HPDE6-E6E7 (cell line): ENCODE measurements around the gene KIR3DL1.
"Not testable (repeated sequence)": the region's sequence is repeated elsewhere in the genome, so short reads cannot be mapped to it uniquely, and the experiment has no call there.

ENCODE experiments used
- DNase-seq: peaks from one replicate; pipeline ENCODE4 v3.0.0; 2011; ENCODE audit warnings: missing footprints; ENCODE audit errors: extremely low spot score

The KIR3DL1 gene

DNA sequence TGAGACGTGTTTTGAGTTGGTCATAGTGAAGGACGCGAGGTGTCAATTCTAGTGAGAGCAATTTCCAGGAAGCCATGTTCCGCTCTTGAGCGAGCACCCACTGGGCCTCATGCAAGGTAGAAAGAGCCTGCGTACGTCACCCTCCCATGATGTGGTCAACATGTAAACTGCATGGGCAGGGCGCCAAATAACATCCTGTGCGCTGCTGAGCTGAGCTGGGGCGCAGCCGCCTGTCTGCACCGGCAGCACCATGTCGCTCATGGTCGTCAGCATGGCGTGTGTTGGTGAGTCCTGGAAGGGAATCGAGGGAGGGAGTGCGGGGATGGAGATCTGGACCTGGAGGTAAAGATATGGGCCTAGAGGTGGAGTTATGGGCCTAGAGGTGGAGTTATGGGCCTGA is at the start of gene KIR3DL1:
KIR3DL1 (plus strand) TSS at position 218 of the 400 bp plus-strand sequence.
- not testable (repeated sequence) for DNase-seq

- not testable (repeated sequence) for DNase-seq
Observed at GRCh38 chr19:54769646-54770045, 46.6 kb upstream of the KIR3DL1 start, which contains the start of gene KIR2DL1. TSS of gene KIR2DL1 (plus strand) at chr19:54769793. CDS start at chr19:54769851, 58 bp downstream.

DNA sequence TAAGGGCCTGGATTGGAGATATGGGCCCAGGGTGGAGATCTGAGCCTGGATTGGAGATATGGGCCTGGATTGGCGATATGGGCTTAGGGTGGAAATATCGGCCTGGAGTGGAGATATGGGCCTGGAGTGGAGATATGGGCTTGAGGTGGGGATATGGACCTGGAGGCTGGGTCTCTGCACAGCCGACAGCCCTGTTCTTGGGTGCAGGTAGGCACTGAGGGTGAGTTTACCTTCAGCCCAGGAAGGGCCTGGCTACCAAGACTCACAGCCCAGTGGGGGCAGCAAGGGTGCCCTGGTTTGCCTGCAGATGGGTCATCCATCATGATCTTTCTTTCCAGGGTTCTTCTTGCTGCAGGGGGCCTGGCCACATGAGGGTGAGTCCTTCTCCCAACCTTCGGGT is 45.8 kb upstream of the KIR3DL1 start:
- DNase-seq: not testable (repeated sequence)

DNA sequence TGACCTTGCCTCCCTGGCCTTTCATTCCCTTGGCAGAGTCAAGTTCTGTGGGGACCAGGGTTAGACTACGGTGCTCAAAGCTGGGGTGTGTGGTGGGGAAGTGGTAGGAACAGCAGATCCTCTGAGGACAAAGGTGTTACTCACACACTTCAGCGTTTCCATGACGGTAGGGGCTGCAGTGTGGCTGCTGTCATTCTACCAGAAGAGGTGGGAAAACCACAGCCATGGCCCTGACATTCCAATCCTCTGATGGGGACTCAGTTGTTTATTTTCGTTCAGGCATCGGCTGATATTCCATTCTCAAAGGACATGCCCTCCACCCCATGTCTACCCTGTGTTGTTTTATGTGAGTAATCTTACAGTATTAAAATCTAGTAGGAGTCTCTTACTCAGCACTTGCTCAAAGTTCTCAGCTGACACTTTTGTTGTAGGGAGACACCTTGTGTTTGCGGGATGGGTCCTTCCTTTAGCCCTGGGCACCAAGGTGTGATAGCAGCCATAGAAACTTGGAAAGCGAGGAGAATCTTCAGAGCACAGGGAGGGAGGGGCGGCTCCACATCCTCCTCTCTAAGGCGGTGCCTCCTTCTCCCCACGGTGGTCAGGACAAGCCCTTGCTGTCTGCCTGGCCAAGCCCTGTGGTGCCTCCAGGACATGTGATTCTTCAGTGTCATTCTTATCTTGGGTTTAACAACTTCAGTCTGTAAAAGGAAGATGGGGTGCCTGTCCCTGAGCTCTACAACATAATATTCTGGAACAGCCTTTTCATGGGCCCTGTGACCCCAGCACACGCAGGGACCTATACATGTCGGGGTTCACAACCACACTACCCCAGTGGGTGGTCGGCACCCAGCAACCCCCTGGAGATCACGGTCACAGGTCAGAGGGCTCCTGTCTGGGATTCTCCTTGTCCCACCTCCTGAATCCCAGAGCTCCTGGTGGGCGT is 45.0 kb upstream of the KIR3DL1 start:
- DNase-seq: not testable (repeated sequence)

GRCh38 chr19:54772666-54773065 is 43.6 kb upstream of the KIR3DL1 start:
- DNase-seq: not testable (repeated sequence)

DNA sequence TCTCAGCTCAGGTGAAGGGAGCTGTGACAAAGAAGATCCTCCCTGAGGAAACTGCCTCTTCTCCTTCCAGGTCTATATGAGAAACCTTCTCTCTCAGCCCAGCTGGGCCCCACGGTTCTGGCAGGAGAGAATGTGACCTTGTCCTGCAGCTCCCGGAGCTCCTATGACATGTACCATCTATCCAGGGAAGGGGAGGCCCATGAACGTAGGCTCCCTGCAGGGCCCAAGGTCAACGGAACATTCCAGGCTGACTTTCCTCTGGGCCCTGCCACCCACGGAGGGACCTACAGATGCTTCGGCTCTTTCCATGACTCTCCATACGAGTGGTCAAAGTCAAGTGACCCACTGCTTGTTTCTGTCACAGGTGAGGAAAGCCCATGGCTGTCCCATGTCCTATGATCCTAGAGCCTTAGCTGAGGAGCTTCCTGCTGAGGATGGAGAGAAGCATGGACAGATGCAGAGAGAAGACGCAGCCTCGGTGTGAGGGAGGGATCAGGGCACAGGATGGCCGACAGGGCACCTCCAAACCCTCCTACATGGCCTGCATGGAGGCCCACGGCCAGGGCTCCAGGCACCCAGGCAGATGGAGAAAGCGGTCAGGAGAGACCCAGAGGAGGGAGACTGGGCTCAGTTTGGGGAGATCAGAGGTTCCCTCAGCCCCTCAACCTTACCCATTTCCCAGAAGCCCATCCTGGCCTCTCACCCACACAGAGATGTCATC is 41.0 kb upstream of the KIR3DL1 start:
- DNase-seq: not testable (repeated sequence)

DNA sequence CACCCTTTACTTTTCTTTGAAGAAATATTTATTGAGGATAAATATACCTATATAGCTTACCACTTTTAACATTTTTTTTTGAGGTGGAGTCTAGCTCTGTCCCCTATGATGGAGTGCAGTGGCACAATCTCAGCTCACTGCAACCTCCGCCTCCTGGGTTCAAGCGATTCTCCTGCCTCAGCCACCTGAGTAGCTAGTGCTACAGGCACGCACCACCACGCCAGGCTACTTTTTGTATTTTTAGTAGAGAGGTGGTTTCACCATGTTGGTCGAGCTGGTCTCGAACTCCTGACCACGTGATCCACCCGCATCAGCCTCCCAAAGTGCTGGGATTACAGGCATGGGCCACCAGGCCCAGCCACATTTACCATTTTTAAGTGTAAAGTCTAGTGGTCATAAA is 40.4 kb upstream of the KIR3DL1 start:
- not testable (repeated sequence) for DNase-seq

- not testable (repeated sequence) for DNase-seq
Observed at GRCh38 chr19:54777851-54778250, 38.4 kb upstream of the KIR3DL1 start.

GRCh38 chr19:54778896-54779295 is 37.4 kb upstream of the KIR3DL1 start:
- not testable (repeated sequence) for DNase-seq

DNA sequence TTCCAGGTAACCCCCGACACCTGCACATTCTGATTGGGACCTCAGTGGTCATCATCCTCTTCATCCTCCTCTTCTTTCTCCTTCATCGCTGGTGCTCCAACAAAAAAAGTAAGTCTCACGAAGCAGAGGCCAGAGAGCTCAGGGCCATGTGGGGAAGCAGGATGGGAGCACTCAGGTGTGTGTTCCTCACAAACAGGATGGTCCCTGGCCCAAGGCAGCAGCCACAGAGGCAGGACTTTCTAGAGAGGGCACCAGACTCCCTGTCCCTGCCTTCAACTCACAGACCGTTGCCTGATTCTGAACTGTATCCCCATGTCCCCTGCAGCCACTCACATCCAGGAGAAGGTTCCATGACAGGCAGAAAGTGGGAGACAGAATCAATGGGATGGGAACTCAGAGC is 33.4 kb upstream of the KIR3DL1 start:
- DNase-seq: not testable (repeated sequence)

DNA sequence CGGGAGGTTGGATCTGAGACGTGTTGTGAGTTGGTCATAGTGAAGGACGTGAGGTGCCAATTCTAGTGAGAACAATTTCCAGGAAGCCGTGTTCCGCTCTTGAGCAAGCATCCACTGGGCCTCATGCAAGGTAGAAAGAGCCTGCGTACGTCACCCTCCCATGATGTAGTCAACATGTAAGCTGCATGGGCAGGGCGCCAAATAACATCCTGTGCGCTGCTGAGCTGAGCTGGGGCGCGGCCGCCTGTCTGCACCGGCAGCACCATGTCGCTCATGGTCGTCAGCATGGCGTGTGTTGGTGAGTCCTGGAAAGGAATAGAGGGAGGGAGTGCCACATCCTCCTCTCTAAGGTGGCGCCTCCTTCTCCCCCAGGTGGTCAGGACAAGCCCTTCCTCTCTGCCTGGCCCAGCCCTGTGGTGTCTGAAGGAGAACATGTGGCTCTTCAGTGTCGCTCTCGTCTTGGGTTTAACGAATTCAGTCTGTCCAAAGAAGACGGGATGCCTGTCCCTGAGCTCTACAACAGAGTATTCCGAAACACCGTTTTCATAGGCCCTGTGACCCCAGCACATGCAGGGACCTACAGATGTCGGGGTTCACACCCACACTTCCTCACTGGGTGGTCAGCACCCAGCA is 30.1 kb upstream of the KIR3DL1 start:
- DNase-seq: not testable (repeated sequence)

- not testable (repeated sequence) for DNase-seq
Observed at GRCh38 chr19:54788154-54788553, 28.1 kb upstream of the KIR3DL1 start.

GRCh38 chr19:54790711-54791110 is 25.6 kb upstream of the KIR3DL1 start:
- DNase-seq: no peak

DNA sequence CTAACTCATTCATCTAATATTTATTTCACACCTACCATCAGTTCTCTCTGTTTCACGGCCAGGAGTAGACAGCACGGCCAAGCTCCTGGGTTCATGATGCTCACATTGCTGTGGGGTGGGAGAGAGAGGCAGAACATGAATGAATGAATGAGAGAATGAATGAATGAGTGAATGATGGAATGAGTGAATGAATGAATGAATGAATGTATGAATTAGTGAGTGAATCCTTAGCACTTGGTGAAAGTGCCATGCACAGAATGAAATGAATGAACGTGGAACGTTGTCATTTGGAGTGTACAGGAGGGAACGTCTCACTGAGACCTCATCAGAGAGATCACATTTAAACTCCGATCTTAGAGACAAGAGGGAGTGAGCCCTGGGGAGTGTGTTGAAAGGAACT is 24.8 kb upstream of the KIR3DL1 start:
- no peak for DNase-seq

DNA sequence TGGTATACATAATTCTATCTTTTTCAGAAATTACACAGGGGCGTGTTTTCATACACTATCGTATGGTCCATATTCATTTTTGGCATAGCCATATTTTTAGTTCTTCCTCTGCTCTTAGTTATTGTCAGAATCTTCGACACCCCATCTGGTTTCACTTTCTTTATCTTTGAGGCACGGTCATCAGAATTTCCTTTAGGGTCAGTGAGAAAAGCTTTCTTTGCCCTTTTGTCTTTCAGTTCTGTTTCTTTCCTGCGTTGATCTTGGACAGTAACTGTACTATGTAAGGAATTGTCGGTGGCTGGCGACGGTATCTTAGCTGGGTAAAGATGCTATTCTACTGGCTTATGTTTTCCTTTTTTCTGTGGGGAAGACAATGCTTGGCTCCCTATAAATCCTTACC is 23.5 kb upstream of the KIR3DL1 start:
- no peak for DNase-seq

GRCh38 chr19:54795758-54796157 is 20.5 kb upstream of the KIR3DL1 start:
- no peak for DNase-seq

DNA sequence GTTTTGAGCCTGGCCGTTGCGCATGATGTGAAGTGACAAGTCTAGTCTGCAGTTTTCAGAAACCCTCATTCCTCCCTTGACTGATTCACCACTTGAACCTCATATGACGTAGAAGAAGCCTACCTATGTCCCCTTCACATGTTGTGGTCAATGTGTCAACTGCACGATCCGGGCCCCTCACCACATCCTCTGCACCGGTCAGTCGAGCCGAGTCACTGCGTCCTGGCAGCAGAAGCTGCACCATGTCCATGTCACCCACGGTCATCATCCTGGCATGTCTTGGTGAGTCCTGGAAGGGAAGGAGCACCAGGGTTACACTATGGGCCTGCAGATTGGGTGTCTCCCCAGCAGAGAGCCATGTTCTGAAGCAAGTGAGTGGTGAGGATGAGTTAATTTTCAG is 12.9 kb upstream of the KIR3DL1 start, which contains the start of gene KIR2DL4:
KIR2DL4 (plus strand) TSS at position 201 of the 400 bp plus-strand sequence; CDS start at position 243, 42 bp downstream.
- no peak for DNase-seq

DNA sequence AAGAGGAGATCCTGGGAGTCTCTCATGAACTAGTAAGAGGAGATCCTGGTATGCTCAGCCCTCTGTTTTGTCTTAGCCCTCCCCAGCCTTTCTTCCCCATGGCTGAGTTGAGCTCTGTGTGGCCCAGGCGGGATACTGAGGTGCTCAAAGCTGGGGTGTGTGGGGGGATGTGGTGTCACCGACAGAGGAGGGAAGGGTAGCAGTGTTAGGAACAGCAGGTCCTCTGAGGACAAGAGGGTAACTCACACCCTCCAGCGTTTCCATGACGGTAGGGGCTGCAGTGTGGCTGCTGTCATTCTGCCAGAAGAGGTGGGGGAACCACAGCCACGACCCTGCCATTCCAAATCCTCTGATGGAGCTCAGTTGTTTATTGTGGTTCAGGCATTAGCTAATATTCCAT is 12.2 kb upstream of the KIR3DL1 start:
- DNase-seq: no peak

DNA sequence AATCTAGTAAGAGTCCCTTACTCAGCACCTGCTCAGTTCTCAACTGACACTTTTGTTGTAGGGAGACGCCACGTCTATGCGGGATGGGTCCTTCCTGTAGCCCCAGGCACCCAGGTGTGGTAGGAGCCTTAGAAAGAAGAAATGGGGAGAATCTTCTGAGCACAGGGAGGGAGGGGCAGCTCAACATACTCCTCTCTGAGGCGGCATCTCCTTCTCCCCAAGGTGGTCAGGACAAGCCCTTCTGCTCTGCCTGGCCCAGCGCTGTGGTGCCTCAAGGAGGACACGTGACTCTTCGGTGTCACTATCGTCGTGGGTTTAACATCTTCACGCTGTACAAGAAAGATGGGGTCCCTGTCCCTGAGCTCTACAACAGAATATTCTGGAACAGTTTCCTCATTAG is 11.7 kb upstream of the KIR3DL1 start:
- DNase-seq: no peak

GRCh38 chr19:54805665-54806515 is 10.4 kb upstream of the KIR3DL1 start:
- no peak for DNase-seq

GRCh38 chr19:54806516-54806838 is 9.8 kb upstream of the KIR3DL1 start:
- DNase-seq: no peak
